GM12873 (cell line): ENCODE data around the gene PRR35.

Source experiments
- CTCF ChIP-seq: IDR thresholded peaks from 2 replicates; pipeline ENCODE4 v1.5.1; 2012; ENCODE audit warnings: low read depth, mild to moderate bottlenecking, moderate library complexity, low read length, control low read depth; ENCODE audit not compliant: insufficient read depth; ENCODE audit errors: missing control alignments

The PRR35 gene

GRCh38 chr16:544517-544916, 15.7 kb upstream of the PRR35 start:
- TF ChIP-seq CTCF, result no peak

DNA sequence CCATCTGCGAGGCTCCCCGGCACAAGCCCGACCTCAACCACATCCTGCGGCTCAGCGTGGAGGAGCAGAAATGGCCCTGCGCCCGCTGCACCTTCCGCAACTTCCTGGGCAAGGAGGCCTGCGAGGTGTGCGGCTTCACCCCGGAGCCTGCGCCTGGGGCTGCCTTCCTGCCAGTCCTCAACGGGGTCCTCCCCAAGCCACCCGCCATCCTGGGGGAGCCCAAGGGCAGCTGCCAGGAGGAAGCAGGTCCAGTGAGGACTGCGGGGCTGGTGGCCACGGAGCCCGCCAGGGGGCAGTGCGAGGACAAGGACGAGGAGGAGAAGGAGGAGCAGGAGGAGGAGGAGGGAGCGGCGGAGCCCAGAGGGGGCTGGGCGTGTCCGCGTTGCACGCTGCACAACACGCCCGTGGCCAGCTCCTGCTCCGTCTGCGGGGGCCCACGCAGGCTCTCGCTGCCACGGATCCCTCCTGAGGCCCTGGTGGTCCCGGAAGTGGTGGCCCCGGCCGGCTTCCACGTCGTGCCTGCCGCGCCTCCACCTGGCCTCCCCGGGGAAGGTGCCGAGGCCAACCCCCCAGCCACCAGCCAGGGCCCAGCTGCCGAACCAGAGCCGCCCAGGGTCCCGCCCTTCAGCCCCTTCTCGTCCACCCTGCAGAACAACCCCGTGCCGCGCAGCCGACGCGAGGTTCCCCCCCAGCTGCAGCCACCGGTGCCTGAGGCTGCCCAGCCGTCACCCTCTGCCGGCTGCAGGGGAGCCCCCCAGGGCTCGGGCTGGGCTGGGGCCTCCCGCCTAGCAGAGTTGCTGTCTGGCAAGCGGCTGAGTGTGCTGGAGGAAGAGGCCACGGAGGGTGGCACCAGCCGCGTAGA, 13.1 kb upstream of the PRR35 start:
- no peak for TF ChIP-seq CTCF

DNA sequence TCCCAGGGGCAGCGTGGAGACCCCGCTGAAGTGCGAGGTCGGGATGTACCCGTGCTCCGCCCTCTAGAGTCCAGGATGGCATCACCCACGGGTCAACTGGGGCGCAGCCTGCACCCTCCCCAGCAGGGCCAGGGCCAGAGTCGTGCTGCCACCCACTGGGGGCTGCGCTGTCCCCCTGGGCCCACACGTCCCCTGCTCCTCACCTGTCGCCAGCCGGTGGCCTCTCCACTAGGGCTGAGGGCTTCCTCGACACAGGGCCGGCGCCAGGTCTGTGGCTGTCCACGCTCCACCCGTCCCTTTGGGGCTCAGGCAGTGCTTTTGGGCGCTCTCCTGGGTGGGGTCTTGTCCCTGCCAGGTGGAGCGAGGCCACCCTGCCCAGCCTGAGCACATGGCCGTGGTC, 11.6 kb upstream of the PRR35 start:
- no peak for TF ChIP-seq CTCF

DNA sequence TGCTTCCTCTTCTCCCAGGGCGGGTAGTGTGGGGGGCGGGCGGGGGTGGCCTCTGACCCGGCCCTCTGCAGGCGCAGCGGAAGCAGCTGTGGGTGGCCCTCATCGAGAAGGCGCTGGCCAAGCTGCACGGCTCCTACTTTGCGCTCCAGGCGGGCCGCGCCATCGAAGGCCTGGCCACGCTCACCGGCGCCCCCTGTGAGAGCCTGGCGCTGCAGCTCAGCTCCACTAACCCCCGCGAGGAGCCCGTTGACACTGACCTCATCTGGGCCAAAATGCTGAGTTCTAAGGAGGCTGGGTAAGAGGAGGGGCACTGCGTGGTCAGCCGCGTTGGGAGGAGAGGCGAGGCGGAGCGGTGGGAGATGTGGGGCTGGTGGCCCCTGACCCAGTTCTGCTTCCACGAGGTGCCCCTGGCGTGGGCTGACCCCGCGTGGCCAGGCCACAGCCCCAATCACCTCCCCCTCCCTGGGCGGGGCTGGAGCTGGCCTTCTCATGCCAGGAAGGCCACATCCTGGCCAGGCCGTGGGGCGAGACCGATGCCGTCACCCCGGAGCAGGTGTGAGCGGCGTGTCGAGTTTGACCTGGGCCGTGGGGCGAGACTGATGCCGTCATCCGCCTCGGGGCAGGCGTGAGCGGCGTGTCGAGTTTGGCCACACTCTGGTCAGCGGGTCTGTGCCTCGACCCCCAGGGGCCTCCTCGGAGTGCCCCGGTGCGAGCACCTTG, 10.5 kb upstream of the PRR35 start:
- TF ChIP-seq CTCF, result no peak

DNA sequence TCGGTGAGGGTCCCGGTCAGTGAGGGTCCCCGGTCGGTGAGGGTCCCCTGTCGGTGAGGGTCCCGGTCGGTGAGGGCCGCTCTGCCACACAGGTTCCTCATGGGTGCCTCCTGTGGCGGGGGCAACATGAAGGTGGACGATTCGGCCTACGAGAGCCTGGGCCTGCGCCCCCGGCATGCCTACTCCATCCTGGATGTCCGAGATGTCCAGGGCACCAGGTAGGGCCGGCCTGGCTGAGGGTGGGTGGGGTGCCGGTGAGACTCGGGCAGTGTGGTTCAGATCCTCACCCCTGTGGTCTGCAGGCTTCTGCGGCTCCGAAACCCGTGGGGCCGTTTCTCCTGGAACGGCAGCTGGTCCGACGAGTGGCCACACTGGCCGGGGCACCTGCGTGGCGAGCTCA, 9.0 kb upstream of the PRR35 start:
- TF ChIP-seq CTCF, result no peak

- no peak for TF ChIP-seq CTCF
Observed at GRCh38 chr16:552171-552570, 8.0 kb upstream of the PRR35 start.

- no peak for TF ChIP-seq CTCF
Observed at GRCh38 chr16:553601-554296, 6.4 kb upstream of the PRR35 start.
